SK-N-SH (cell line): Measurements from ENCODE around the gene SYT11.

Source experiments
- CHD2 ChIP-seq: fragments of 150-350 bp; IDR thresholded peaks from 2 replicates; pipeline ENCODE4 v1.6.1; 2018; ENCODE audit warnings: low read length; ENCODE audit not compliant: partially characterized antibody
- EP300 ChIP-seq, 2 experiments: IDR thresholded peaks; 2 replicates each; pipeline versions ENCODE4 v1.4.0 to v1.6.1; 2012; ENCODE audit warnings: borderline replicate concordance in 1 of 2, low read depth in 1 of 2, low read length in 1 of 2
- EZH2phosphoT487 ChIP-seq: fragments of 200-600 bp; sonication (generic); IDR thresholded peaks from 2 replicates; pipeline ENCODE4 v1.6.1; 2017; ENCODE audit warnings: low read depth, mixed run types, mild to moderate bottlenecking, antibody characterized with exemption, moderate library complexity, borderline replicate concordance
- GABPA ChIP-seq: IDR thresholded peaks from 2 replicates; pipeline ENCODE4 v1.4.0; 2012; ENCODE audit warnings: low read depth, mild to moderate bottlenecking
- GATA2 ChIP-seq: sonication (generic); formaldehyde crosslinking; IDR thresholded peaks from 2 replicates; pipeline ENCODE4 v1.5.0; 2020; ENCODE audit warnings: mild to moderate bottlenecking, missing genetic modification reagents
- POLR2AphosphoS5 ChIP-seq: IDR thresholded peaks from 2 replicates; pipeline ENCODE4 v1.6.1; 2012; ENCODE audit warnings: low read depth, low read length
- TCF12 ChIP-seq: IDR thresholded peaks from 2 replicates; pipeline ENCODE4 v1.4.0; 2012
- YY1 ChIP-seq: IDR thresholded peaks from 2 replicates; pipeline ENCODE4 v1.4.0; 2012; ENCODE audit warnings: low read depth, mild to moderate bottlenecking
- TF ChIP-seq, protein P1 (sequence below): fragments of 200-600 bp; sonication (generic); IDR thresholded peaks from 2 replicates; pipeline ENCODE4 v1.6.1; 2017; ENCODE audit warnings: antibody characterized with exemption, mild to moderate bottlenecking, moderate library complexity
- TF ChIP-seq, protein P2 (sequence below): IDR thresholded peaks from 2 replicates; pipeline ENCODE4 v1.6.1; 2012; ENCODE audit warnings: mild to moderate bottlenecking, low read depth, low read length, moderate library complexity

GRCh38 chr1:155858800-155859233 is 550 bp upstream of the SYT11 start:
- TF ChIP-seq, protein P1, sequence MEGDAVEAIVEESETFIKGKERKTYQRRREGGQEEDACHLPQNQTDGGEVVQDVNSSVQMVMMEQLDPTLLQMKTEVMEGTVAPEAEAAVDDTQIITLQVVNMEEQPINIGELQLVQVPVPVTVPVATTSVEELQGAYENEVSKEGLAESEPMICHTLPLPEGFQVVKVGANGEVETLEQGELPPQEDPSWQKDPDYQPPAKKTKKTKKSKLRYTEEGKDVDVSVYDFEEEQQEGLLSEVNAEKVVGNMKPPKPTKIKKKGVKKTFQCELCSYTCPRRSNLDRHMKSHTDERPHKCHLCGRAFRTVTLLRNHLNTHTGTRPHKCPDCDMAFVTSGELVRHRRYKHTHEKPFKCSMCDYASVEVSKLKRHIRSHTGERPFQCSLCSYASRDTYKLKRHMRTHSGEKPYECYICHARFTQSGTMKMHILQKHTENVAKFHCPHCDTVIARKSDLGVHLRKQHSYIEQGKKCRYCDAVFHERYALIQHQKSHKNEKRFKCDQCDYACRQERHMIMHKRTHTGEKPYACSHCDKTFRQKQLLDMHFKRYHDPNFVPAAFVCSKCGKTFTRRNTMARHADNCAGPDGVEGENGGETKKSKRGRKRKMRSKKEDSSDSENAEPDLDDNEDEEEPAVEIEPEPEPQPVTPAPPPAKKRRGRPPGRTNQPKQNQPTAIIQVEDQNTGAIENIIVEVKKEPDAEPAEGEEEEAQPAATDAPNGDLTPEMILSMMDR = no peak
- TF ChIP-seq YY1 (0 out of 2 replicates have a peak, but pooled peaks have one; percentile 28), GATA2 (CRISPR knock-in tag) (no peak), POLR2AphosphoS5 (no peak), GABPA (no peak), EZH2phosphoT487 (no peak), CHD2 (no peak), EP300 (IDR thresholded peaks at IDR 0.05; ENCODE audit: borderline replicate concordance in 1 of 2, low read depth in 1 of 2, low read length in 1 of 2) (no peak), TCF12 (no peak)
- TF ChIP-seq, protein P2, sequence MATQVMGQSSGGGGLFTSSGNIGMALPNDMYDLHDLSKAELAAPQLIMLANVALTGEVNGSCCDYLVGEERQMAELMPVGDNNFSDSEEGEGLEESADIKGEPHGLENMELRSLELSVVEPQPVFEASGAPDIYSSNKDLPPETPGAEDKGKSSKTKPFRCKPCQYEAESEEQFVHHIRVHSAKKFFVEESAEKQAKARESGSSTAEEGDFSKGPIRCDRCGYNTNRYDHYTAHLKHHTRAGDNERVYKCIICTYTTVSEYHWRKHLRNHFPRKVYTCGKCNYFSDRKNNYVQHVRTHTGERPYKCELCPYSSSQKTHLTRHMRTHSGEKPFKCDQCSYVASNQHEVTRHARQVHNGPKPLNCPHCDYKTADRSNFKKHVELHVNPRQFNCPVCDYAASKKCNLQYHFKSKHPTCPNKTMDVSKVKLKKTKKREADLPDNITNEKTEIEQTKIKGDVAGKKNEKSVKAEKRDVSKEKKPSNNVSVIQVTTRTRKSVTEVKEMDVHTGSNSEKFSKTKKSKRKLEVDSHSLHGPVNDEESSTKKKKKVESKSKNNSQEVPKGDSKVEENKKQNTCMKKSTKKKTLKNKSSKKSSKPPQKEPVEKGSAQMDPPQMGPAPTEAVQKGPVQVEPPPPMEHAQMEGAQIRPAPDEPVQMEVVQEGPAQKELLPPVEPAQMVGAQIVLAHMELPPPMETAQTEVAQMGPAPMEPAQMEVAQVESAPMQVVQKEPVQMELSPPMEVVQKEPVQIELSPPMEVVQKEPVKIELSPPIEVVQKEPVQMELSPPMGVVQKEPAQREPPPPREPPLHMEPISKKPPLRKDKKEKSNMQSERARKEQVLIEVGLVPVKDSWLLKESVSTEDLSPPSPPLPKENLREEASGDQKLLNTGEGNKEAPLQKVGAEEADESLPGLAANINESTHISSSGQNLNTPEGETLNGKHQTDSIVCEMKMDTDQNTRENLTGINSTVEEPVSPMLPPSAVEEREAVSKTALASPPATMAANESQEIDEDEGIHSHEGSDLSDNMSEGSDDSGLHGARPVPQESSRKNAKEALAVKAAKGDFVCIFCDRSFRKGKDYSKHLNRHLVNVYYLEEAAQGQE = no peak
